GM12892 (cell line): Measurements from ENCODE around the gene DCTN2. TPM values are rescaled to one million over a fixed set of nuclear protein-coding genes. Genes with fewer than 3 reads are reported as not detected.
"Not testable (repeated sequence)": the region's sequence is repeated elsewhere in the genome, so short reads cannot be mapped to it uniquely, and the experiment has no call there.

Experiments
- DNase-seq: peaks from one replicate; pipeline ENCODE4 v3.0.0; 2011; ENCODE audit not compliant: insufficient read length
- FAIRE-seq: peaks from 2 replicates; lab custom pipeline; 2011; peaks lifted over from hg19 to GRCh38; lab: Jason Lieb, UNC
- POLR2A ChIP-seq: IDR thresholded peaks from 2 replicates; pipeline ENCODE4 v1.6.1; 2011; ENCODE audit warnings: low read depth, low read length, control low read depth
- POLR2AphosphoS5 ChIP-seq: IDR thresholded peaks from 2 replicates; pipeline ENCODE4 v1.6.1; 2011; ENCODE audit warnings: low read depth, low read length, control low read depth
- TAF1 ChIP-seq: IDR thresholded peaks from 2 replicates; pipeline ENCODE4 v1.6.1; 2011; ENCODE audit warnings: low read depth, mild to moderate bottlenecking, control low read depth, low read length, borderline replicate concordance
- polyA plus RNA-seq: library from polyadenylated mRNA; unstranded; fragments of >200 nt; gene quantifications from one replicate; pipeline ENCODE4 v1.2.1, GENCODE V29; 2012; ENCODE audit warnings: missing spikeins, inconsistent platforms; ENCODE audit not compliant: missing spikeins

Gene DCTN2
- polyA plus RNA-seq = 76.9 TPM

GRCh38 chr12:57546438-57547287 is at the start of gene DCTN2:
Gene DCTN2, minus strand, starts transcription at chr12:57547192. Its CDS starts 129 bp downstream, at chr12:57547063.
- DNase-seq (peak; percentile 96), FAIRE-seq (peak; percentile 95)
- TF ChIP-seq POLR2AphosphoS5 (no peak), TAF1 (0 out of 2 replicates have a peak, but pooled peaks have one; percentile 48), POLR2A (peak; percentile 71; the same call in 1 of the 2 replicates)

- DNase-seq (no peak), FAIRE-seq (no peak)
- TF ChIP-seq POLR2A = no peak
- TF ChIP-seq POLR2AphosphoS5 = no peak
- no peak for TF ChIP-seq TAF1
Measured at GRCh38 chr12:57593187-57593586, 46.2 kb upstream of the DCTN2 start.

- no peak for FAIRE-seq
- TF ChIP-seq POLR2A = no peak
- TF ChIP-seq POLR2AphosphoS5 = no peak
- no peak for TF ChIP-seq TAF1
- no peak for DNase-seq
Measured at GRCh38 chr12:57592551-57593165, 45.7 kb upstream of the DCTN2 start.

- TF ChIP-seq POLR2AphosphoS5 = no peak
- TF ChIP-seq POLR2A = no peak
- no peak for TF ChIP-seq TAF1
- DNase-seq = no peak
- no peak for FAIRE-seq
Measured at GRCh38 chr12:57591782-57592325, 44.9 kb upstream of the DCTN2 start.

GRCh38 chr12:57590864-57591781 is 44.1 kb upstream of the DCTN2 start, which contains the start of gene PIP4K2C:
Gene PIP4K2C, plus strand, starts transcription at chr12:57591192. Its CDS starts 98 bp downstream, at chr12:57591290.
- FAIRE-seq = peak; percentile 96
- DNase-seq = peak; percentile 95
- TF ChIP-seq POLR2AphosphoS5 = peak; percentile 63
- TF ChIP-seq TAF1 = 0 out of 2 replicates have a peak, but pooled peaks have one; percentile 23
- peak; percentile 86 for TF ChIP-seq POLR2A

- no peak for DNase-seq
- no peak for FAIRE-seq
- TF ChIP-seq POLR2AphosphoS5 (no peak), TAF1 (no peak), POLR2A (no peak)
Measured at GRCh38 chr12:57590479-57590863, 43.5 kb upstream of the DCTN2 start.

GRCh38 chr12:57588951-57589610 is 42.1 kb upstream of the DCTN2 start:
- not testable (repeated sequence) for DNase-seq, FAIRE-seq

- DNase-seq = no peak
- no peak for FAIRE-seq
Measured at GRCh38 chr12:57586832-57587429, 39.9 kb upstream of the DCTN2 start.

GRCh38 chr12:57586128-57586527 is 39.1 kb upstream of the DCTN2 start:
- FAIRE-seq = no peak
- DNase-seq = no peak

More at GRCh38 chr12:57586832-57587429, 39.9 kb upstream of the DCTN2 start:
- TF ChIP-seq POLR2AphosphoS5 (no peak), POLR2A (no peak)

GRCh38 chr12:57585156-57585555 is 38.2 kb upstream of the DCTN2 start:
- FAIRE-seq (no peak), DNase-seq (no peak)
- TF ChIP-seq TAF1 (no peak), POLR2AphosphoS5 (no peak), POLR2A (no peak)

More at GRCh38 chr12:57586128-57586527, 39.1 kb upstream of the DCTN2 start:
- TF ChIP-seq POLR2A (no peak), TAF1 (no peak)
